GM18526 (cell line): ENCODE results near the gene AUNIP.

ENCODE experiments used
- POLR2A ChIP-seq: IDR thresholded peaks from 3 replicates; pipeline ENCODE4 v1.6.1; 2011; ENCODE audit not compliant: insufficient read length; ENCODE audit errors: extremely low read depth

Gene AUNIP

GRCh38 chr1:25814549-25815087 is 44.6 kb downstream of the AUNIP start:
- no peak for TF ChIP-seq POLR2A

DNA sequence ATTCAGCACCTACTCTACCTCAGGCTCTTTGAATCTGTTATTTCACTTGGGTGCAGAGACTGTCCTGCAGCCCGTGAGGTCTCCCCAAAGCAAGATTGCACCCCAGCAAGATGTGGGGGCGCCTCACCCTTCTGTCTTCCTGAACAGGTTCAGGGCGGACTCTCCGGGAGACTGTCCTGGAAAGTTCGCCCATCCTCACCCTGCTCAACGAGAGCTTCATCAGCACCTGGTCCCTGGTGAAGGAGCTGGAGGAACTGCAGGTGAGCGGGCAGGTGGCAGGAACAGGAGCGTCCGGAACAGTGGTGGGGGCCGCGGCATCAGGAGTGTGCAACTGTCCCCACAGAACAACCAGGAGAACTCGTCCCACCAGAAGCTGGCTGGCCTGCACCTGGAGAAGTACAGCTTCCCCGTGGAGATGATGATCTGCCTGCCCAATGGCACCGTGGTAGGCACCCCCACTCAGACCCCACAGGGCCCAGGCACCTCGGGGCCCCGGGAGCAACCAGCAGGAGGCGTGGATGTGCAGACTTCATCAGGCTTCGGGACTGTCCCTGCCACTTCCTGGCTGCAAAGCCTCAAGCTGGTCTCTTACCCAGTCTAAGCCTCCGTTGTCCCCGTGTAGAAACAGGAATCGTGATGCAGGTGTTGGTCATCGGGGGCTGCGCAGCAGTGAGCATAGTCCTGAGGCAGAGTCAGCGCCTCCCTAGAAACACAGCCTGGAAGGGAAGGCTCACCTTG is 45.4 kb downstream of the AUNIP start:
- TF ChIP-seq POLR2A: no peak

DNA sequence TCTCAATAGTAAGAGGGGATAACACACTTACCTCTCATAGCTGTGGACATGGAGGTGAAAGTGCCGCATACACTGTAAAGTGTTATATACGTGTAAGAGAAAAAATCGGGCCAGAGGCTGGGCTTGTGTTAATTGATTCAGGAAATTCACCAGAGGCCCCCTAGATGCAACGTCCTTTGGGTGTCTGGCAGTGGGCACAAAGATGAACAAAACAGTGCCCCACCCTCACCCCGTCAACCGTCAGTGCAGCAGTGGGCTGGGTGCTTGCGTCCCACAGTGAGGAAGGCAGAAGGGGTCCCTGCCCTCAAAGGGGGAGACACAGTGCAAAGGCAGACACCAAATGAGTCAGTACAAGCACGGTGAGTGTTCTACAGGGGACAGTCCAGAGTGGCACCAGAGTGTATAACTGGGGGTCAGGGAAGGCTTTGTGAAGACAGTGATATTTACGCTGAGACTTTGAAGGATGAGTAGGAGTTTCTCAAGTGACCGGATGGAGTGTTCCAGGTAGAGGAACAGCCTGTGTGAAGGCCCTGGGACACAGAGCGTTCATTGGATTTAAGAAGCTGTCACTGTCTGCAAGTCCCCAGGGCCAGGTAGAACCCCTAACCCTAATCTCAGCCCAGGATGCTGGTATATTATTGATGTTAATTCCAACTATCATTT is 46.1 kb downstream of the AUNIP start:
- TF ChIP-seq POLR2A: no peak

- no peak for TF ChIP-seq POLR2A
Observed at GRCh38 chr1:25811384-25812082, 47.7 kb downstream of the AUNIP start.

GRCh38 chr1:25810341-25811299 is 48.6 kb downstream of the AUNIP start:
- TF ChIP-seq POLR2A: no peak

DNA sequence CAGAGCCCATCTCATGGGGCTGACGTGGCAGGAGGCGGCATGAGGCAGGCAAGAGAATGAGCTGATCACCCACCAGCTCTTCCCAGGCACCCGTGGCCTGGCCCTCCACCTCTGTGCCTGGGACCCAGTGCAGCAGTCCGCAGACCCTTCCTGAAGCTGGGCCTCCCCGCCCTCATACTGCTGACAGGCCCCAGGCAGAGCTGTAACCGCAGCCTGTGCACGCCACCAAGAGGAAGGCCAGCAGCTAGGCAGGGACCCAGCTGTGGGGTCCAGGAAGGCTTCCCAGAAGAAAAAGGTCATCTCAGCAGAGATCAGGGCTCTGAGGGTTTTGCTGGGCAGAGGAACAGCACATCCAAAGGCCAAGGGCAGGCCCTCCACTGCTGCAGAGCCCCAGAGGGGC is 49.3 kb downstream of the AUNIP start:
- no peak for TF ChIP-seq POLR2A

DNA sequence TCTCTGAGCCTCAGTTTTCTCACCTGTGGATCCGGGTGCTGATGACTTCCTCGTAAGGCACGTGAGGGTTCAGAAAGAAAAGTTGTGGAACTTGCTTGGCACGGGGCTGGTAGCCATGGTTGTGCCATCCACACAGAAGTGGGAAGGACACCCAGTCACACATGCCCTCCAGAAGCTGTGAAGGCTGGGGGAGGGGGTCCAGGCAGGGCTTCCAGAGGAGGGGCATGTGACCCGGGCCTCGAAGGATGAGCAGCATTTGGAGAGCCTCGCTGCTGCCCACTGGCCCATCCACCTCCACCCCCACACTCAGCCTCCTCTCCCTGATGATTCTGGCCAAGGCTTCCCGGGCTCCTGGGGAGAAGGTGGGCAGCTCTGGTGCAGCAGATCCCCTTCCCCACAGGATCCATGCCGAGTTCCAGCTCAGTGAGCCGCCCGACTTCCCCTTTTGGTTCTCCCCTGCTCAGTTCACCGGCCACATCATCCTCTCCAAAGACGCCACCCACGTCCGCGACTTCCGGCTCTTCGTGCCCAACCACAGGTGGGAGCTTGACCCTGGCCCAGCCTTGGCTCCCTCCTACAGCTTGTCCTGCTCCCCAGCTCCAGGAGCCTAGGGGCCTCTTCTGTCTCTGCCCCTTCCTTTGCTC is 49.9 kb downstream of the AUNIP start:
- TF ChIP-seq POLR2A: no peak

DNA sequence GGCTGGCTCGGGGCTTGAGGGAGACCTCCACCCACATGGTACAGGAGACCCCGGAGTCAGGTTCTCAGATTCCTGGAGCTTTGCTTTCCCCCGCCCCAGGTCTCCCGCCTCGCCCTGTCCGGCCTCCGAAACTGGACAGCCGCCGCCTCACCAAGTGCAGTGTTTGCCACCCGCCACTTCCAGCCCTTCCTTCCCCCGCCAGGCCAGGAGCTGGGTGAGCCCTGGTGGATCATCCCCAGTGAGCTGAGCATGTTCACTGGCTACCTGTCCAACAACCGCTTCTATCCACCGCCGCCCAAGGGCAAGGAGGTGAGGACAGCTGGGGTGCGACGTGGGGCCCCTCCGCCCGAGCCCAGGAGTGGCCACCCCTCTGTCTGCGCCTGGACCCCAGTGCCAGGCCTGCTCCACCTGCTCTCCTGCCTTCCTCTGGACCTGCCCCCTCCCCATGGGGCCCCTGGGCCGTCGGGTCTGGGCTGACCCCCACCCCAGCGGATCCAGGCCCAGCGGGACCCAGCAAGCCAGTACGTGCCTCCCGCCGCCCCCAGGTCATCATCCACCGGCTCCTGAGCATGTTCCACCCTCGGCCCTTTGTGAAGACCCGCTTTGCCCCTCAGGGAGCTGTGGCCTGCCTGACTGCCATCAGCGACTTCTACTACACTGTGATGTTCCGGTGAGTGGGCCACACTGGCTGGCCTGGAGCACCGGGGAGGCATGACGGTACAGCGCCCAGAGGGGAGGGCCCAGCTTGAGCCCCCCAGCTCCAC is 50.6 kb downstream of the AUNIP start:
- no peak for TF ChIP-seq POLR2A

- no peak for TF ChIP-seq POLR2A
Observed at GRCh38 chr1:25807480-25808390, 51.5 kb downstream of the AUNIP start.

DNA sequence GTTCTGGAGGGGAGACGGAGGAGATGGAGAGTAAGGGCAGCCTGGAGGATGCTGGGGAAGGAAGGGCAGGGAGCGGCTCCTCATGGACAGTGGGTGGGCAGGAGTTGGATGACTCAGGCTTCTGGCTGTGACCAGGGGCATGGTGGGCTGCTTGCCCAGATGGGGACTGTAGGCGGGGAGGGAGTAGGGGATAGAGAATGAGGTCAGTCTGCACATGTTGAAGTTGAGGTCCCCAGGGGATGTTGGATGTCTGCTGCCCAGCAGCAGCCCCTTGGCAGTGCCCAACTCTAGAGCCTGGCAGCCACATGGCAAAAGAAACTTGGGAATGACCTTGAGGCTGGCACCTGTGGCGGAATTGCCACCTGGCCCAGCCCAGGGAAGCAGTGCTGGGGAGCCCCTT is 52.8 kb downstream of the AUNIP start:
- no peak for TF ChIP-seq POLR2A

DNA sequence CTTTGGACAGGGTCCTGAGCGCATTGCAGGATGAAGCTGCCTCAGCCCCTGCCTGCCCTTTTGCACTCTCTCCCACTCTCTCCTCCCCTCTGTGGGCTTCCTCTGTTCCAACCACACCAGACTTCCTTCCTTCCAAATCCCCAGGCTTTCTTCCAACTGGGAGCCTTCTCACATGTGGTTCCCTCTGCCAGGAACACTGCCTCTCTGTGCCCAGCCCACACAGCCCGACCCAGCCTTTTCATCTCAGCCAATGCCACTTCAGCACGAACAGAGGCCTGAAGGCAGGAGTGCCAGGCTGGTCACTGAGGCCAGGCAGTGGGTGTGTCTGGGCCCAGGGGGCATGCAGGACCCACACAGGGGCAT is 53.4 kb downstream of the AUNIP start:
- no peak for TF ChIP-seq POLR2A

GRCh38 chr1:25804964-25805862 is 54.0 kb downstream of the AUNIP start:
- no peak for TF ChIP-seq POLR2A
